HT-29 (cell line): ENCODE data around the gene CHCHD3. TPM values are rescaled to one million over a fixed set of nuclear protein-coding genes. Genes with fewer than 3 reads are reported as not detected.

Experiments used
- DNase-seq: peaks from one replicate; pipeline ENCODE4 v3.0.0-alpha.2; 2015; ENCODE audit warnings: low spot score
- total RNA-seq: library from RNA; depleted of rRNA; stranded (reverse); fragments of >200 nt; shearing (Covaris generic); gene quantifications from 2 replicates; pipeline ENCODE4 v1.2.3, GENCODE V29; 2014

CHCHD3 gene
- total RNA-seq, 1 experiment from 2014 or later, result 130 TPM

GRCh38 chr7:132777414-132777813, 304.5 kb downstream of the CHCHD3 start:
- no peak for DNase-seq

GRCh38 chr7:132776048-132776620, 305.8 kb downstream of the CHCHD3 start:
- DNase-seq, result no peak

- no peak for DNase-seq
Measured at GRCh38 chr7:132773527-132773956, 308.3 kb downstream of the CHCHD3 start.

- no peak for DNase-seq
Measured at GRCh38 chr7:132771301-132771730, 310.6 kb downstream of the CHCHD3 start.

- no peak for DNase-seq
Measured at GRCh38 chr7:132770055-132770454, 311.8 kb downstream of the CHCHD3 start.

- DNase-seq, result no peak
Measured at GRCh38 chr7:132769280-132769679, 312.6 kb downstream of the CHCHD3 start.

GRCh38 chr7:132768099-132768498, 313.8 kb downstream of the CHCHD3 start:
- DNase-seq, result no peak

GRCh38 chr7:132767378-132767777, 314.5 kb downstream of the CHCHD3 start:
- DNase-seq, result no peak

GRCh38 chr7:132766660-132767059, 315.2 kb downstream of the CHCHD3 start:
- DNase-seq, result no peak

GRCh38 chr7:132765861-132766260, 316.0 kb downstream of the CHCHD3 start:
- DNase-seq, result no peak

- DNase-seq, result no peak
Measured at GRCh38 chr7:132764762-132765161, 317.1 kb downstream of the CHCHD3 start.

GRCh38 chr7:132760866-132761265, 321.0 kb downstream of the CHCHD3 start:
- no peak for DNase-seq

GRCh38 chr7:132760244-132760623, 321.7 kb downstream of the CHCHD3 start:
- no peak for DNase-seq

- no peak for DNase-seq
Measured at GRCh38 chr7:132759482-132760243, 322.2 kb downstream of the CHCHD3 start.

GRCh38 chr7:132758986-132759385, 322.9 kb downstream of the CHCHD3 start:
- DNase-seq, result no peak

- DNase-seq, result no peak
Measured at GRCh38 chr7:132757783-132758182, 324.1 kb downstream of the CHCHD3 start.

- DNase-seq, result no peak
Measured at GRCh38 chr7:132756484-132756990, 325.4 kb downstream of the CHCHD3 start.

- DNase-seq, result no peak
Measured at GRCh38 chr7:132755538-132756483, 326.1 kb downstream of the CHCHD3 start.

GRCh38 chr7:132752431-132752830, 329.5 kb downstream of the CHCHD3 start:
- no peak for DNase-seq

GRCh38 chr7:132751244-132751647, 330.6 kb downstream of the CHCHD3 start:
- DNase-seq, result no peak

GRCh38 chr7:132750530-132751217, 331.2 kb downstream of the CHCHD3 start:
- DNase-seq, result no peak
